Kidney (tissue), 14 donors: ENCODE results near the gene ITPKA. TPM values are rescaled to one million over a fixed set of nuclear protein-coding genes. Genes with fewer than 3 reads are reported as not detected.
A peak's percentile ranks its signal among the peaks of the same experiment; 100 is the strongest.

Source experiments
- DNase-seq, 5 donors: peaks; one replicate each; pipeline ENCODE4 v3.0.0-alpha.2; 2013 to 2020
- FAIRE-seq: peaks from 2 replicates; lab custom pipeline; 2012; peaks lifted over from hg19 to GRCh38; lab: Jason Lieb, UNC
- H3K27ac ChIP-seq, 2 donors: one replicate each; pipeline ENCODE4 v1.7.0; 2013; ENCODE audit warnings: low read depth in 2 of 2, low read length in 2 of 2, inconsistent platforms in 1 of 2
- H3K27me3 ChIP-seq: one replicate; pipeline ENCODE4 v1.7.1; 2013; ENCODE audit warnings: low read length, inconsistent platforms; ENCODE audit not compliant: control insufficient read depth, insufficient read depth
- H3K36me3 ChIP-seq, 3 donors: one replicate each; pipeline versions ENCODE4 v1.7.0 to v1.7.1; 2013; ENCODE audit warnings: low read length in 3 of 3, control low read depth in 1 of 3, inconsistent platforms in 1 of 3; ENCODE audit not compliant: insufficient read depth in 3 of 3, control insufficient read depth in 2 of 3
- H3K4me1 ChIP-seq, 3 donors: one replicate each; pipeline versions ENCODE4 v1.7.0 to v1.7.1; 2013; ENCODE audit warnings: low read length in 3 of 3, inconsistent platforms in 1 of 3, low read depth in 1 of 3; ENCODE audit not compliant: control insufficient read depth in 2 of 3, insufficient read depth in 2 of 3
- H3K4me3 ChIP-seq, 3 donors: one replicate each; pipeline versions ENCODE4 v1.7.0 to v1.8.1; 2013; ENCODE audit warnings: low read length in 3 of 3, control low read depth in 1 of 3, inconsistent platforms in 1 of 3
- H3K9ac ChIP-seq, 3 donors: one replicate each; pipeline versions ENCODE4 v1.7.0 to v1.7.1; 2013; ENCODE audit warnings: low read length in 3 of 3, control low read depth in 1 of 3, inconsistent platforms in 1 of 3
- H3K9me3 ChIP-seq, 3 donors: one replicate each; pipeline versions ENCODE4 v1.7.0 to v1.7.1; 2013; ENCODE audit warnings: low read length in 3 of 3, control low read depth in 1 of 3, inconsistent platforms in 1 of 3; ENCODE audit not compliant: control insufficient read depth in 2 of 3, insufficient read depth in 1 of 3
- CTCF ChIP-seq: IDR thresholded peaks from 3 replicates; pipeline ENCODE4 v1.5.1; 2012; ENCODE audit warnings: mild to moderate bottlenecking, moderate library complexity, borderline replicate concordance; ENCODE audit not compliant: insufficient read depth; ENCODE audit errors: extremely low read depth
- intact Hi-C: fragments of 100-400 bp; cut with DNase I; formaldehyde crosslinking; loops from one replicate; pipeline ENCODE4 v1.11.1; 2022
- polyA plus RNA-seq: library from polyadenylated mRNA; stranded (reverse); fragments of 350-450 nt; fragmentation: Illumina TruSeq; extraction: RNeasy Lipid Tissue Mini Kit (QIAGEN cat#74804); gene quantifications from one replicate; pipeline ENCODE4 v1.2.3, GENCODE V29; 2014; ENCODE audit warnings: low read depth, low replicate concordance; ENCODE audit not compliant: insufficient read depth
- total RNA-seq: library from RNA; stranded (reverse); fragmentation: NEBNext Ultra II Directional; extraction: Animal tissue kit (Norgen Biotek cat#: 25700); gene quantifications from one replicate; pipeline ENCODE4 v1.2.1, GENCODE V29; 2021
- donor health status: control.
- donor health status: control.
- donor health status: control.
- donor health status: control.
- donor health status: control.
- donor health status: DM: yes; HTN: yes; CAD: no.
- donor health status: Normal renal cell carcinoma (clear cell type).

ITPKA gene
- total and polyA plus RNA-seq, 2 donors from 2014 or later = 0.66 TPM; not detected in 1

GRCh38 chr15:41487802-41488201 lies 5.9 kb upstream of the ITPKA start:
- intact Hi-C loops = no loop called here
- TF ChIP-seq CTCF = no peak
- Histone ChIP-seq H3K4me3 (peak overlapping the region in 1 of 3 donors; percentile 28), H3K27me3 (no peaks in the 10 kb centered on the region), H3K9me3 (no peaks in the 10 kb centered on the region), H3K9ac (no peak overlapping the region), H3K27ac (no peak overlapping the region), H3K4me1 (peaks cover 0 to 7% (median 7%) of the 10 kb centered on the region in 3 donors), H3K36me3 (peaks cover 0 to under 1% (median 0%) of the 10 kb centered on the region in 3 donors)
- FAIRE-seq = no peak
- DNase-seq = peak in 1 of 5 donors; percentile 11

- Histone ChIP-seq H3K36me3 (no peaks in the 10 kb centered on the region), H3K9me3 (no peaks in the 10 kb centered on the region), H3K4me1 (peaks cover 0 to 13% (median 12%) of the 10 kb centered on the region in 3 donors), H3K4me3 (no peak overlapping the region), H3K9ac (no peak overlapping the region), H3K27me3 (no peaks in the 10 kb centered on the region), H3K27ac (no peak overlapping the region)
- DNase-seq (peak in 1 of 5 donors; percentile 7), FAIRE-seq (no peak)
- intact Hi-C loops = no loop called here
- no peak for TF ChIP-seq CTCF
These were observed 4.0 kb upstream of the ITPKA start for GRCh38 chr15:41489641-41490040.

GRCh38 chr15:41490355-41490754 lies 3.3 kb upstream of the ITPKA start:
- Histone ChIP-seq H3K9ac (no peak overlapping the region), H3K36me3 (no peaks in the 10 kb centered on the region), H3K27me3 (no peaks in the 10 kb centered on the region), H3K27ac (no peak overlapping the region), H3K9me3 (no peaks in the 10 kb centered on the region), H3K4me3 (no peak overlapping the region), H3K4me1 (peaks cover 0 to 18% (median 13%) of the 10 kb centered on the region in 3 donors)
- no peak for TF ChIP-seq CTCF
- intact Hi-C loops = no loop called here
- FAIRE-seq (no peak), DNase-seq (peak in 2 of 5 donors; percentile 6 to 19)

- no peak for TF ChIP-seq CTCF
- H3K4me1 ChIP-seq = peaks cover 0 to 19% (median 13%) of the 10 kb centered on the region in 3 donors
- H3K9me3 ChIP-seq = no peaks in the 10 kb centered on the region
- no peak overlapping the region for H3K9ac ChIP-seq
- no peaks in the 10 kb centered on the region for H3K36me3 ChIP-seq
- peaks cover 4% of the 10 kb centered on the region for H3K27me3 ChIP-seq
- DNase-seq (no peak), FAIRE-seq (no peak)
- intact Hi-C loops = no loop called here
- H3K27ac ChIP-seq = no peak overlapping the region
- no peak overlapping the region for H3K4me3 ChIP-seq
These were observed 1.8 kb upstream of the ITPKA start for GRCh38 chr15:41491889-41492288.
